H1 (cell line): ENCODE data around the gene C2.
"Not testable (repeated sequence)": the region's sequence is repeated elsewhere in the genome, so short reads cannot be mapped to it uniquely, and the experiment has no call there.

ENCODE experiments used
- CTCF ChIP-seq, 3 experiments: IDR thresholded peaks; 1 replicate in 2 of 3; 2 replicates in 1 of 3; pipeline versions ENCODE4 v1.5.1 to v1.6.1; 2011; ENCODE audit warnings: low read length in 3 of 3, mild to moderate bottlenecking in 3 of 3, inconsistent platforms in 2 of 3, low read depth in 1 of 3, moderate library complexity in 1 of 3; ENCODE audit not compliant: insufficient read depth in 1 of 3; ENCODE audit errors: control extremely low read depth in 1 of 3
- POLR2A ChIP-seq, 2 experiments: IDR thresholded peaks; 1 replicate in 1 of 2; 2 replicates in 1 of 2; pipeline ENCODE4 v1.6.1; 2011; ENCODE audit warnings: low read depth in 2 of 2, low read length in 2 of 2, mild to moderate bottlenecking in 2 of 2; ENCODE audit errors: control extremely low read depth in 1 of 2
- POLR2AphosphoS5 ChIP-seq: IDR thresholded peaks from 2 replicates; pipeline ENCODE4 v1.6.1; 2011; ENCODE audit warnings: low read depth, low read length

GRCh38 chr6:31989363-31989762 is 61.8 kb downstream of the C2 start:
- not testable (repeated sequence) for TF ChIP-seq POLR2A (IDR thresholded peaks at IDR 0.05; ENCODE audit: control extremely low read depth in 1 of 2, low read depth in 2 of 2, low read length in 2 of 2); CTCF (IDR thresholded peaks at IDR 0.05; ENCODE audit: control extremely low read depth in 1 of 3, insufficient read depth in 1 of 3, low read depth in 1 of 3, low read length in 3 of 3); POLR2AphosphoS5
